GF-D8 (cell line): ENCODE results near the gene CDK6.

Experiments used
- DNase-seq: peaks from one replicate; lab custom pipeline; 2025; lab: John Stamatoyannopoulos, UW

The CDK6 gene

DNA sequence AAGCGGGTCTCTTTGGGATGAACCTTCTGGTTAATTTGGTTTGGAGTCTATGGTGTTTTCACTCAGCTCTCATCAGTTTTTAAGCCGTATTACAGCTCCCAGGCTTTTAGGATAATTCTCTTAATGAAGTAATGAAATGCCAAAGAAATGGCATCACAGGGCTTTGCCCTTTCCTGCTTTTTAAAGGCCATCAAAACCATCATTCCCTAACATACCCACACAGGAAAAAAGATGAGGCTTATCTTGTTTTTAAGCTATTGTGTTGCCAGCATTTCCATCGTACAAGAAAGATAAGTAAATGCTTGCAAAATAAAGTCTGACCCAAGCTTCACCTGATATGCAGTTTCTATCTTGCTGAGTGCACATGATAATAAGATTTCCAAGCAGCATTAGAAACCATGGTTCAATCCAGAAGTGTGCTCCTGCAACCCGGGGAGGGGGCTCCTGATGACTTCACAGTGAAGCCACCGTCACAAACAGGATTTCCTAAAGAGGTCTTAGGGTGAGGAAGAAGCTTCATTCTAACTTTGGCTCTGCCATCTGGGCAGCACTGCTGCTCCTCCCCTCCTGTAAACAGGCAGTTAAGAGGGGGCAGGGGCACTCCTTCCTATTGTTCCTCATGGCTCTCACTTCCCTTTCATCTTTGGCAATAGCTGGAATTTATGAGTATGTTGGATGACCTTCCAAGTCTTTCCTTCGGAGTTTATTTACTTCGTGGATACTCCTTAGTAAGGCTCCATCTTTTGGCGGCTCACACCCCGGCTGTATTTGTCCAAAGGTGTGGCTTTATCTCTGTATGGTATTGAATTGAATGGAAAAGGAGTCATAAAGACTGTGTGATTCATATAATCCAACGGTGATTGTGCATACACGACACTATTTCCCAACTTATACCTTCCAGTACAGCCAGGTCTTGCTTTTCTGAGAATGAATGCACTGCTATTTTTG lies 191.0 kb downstream of the CDK6 start:
- DNase-seq = no peak

DNA sequence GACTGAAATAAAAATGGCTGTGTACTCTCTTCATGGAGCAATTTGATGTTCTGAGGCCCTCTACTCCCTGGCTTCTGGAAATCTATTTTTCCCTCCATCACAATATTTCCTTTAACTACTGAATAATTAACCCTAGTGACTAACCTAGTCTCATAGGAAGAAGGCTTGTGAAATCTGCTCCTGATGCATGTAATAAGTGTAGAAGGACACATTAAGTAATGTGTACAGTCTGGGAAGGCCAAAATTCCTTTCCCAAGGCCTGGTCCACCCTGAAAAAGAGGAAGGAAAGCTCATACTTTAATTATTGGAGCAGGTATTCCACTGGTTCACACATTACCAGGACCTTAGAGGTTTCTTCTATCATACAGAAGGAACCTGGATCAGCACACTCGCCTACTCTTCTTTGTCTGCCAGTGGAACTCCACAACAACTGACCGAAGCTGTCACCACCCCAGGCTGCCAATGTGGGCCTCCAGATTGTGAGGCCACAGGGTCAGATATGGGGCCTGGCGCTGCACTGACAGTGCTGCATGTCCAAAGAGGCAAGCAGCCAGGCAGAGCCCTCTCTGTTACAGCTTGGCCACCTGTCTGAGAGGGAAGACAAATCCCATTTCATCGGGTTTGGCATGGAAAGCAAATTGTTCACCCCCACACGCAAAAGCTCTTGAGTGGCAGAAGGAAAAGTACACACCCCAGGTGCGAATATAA lies 191.8 kb downstream of the CDK6 start:
- DNase-seq = no peak

DNA sequence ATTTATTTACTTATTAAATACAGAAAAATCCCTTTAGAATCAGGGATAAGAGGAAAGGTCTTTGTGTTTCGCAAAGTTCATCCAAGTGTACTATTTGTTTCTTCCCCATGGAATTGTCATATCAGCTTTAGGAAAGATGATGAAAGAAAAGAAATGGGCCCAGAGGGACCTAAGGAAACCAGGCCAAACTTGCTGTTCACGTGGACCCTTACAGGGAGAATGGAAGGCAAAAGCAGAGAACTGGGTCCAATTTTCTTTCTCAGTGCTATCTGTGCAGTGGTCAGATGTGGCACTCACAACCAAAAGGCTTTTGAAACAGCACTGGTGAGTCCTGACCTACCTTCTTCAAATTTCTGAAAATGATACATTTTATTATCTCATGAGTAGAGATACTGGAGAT lies 192.6 kb downstream of the CDK6 start:
- no peak for DNase-seq

DNA sequence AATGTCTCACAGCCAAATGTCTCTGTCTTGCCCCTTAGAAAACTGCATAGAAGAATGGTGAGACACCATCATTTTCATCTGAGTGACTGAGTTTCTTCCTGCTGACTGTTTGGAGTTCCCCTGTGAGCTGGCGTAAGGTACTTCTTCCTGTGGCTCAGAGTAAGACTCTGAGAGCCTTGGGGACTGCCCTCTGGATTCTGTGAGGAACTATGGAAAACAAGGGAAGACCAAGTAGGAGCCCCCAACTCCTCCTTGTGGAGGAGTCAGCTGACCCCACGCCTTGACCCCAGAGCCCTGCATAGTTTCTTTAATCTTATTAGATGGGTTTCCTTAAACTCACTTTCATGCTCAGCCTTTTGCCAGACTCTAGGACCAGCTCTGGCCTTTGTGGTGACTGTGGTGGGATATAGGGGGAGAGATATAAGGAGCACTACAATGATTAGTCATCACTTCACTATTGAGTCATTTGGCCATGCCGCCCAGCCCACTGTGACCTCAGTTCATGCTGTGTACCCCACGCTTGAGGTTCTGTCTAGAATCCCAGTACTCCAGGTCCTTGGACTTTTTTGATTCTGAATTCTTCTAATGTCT lies 194.4 kb downstream of the CDK6 start:
- no peak for DNase-seq

DNA sequence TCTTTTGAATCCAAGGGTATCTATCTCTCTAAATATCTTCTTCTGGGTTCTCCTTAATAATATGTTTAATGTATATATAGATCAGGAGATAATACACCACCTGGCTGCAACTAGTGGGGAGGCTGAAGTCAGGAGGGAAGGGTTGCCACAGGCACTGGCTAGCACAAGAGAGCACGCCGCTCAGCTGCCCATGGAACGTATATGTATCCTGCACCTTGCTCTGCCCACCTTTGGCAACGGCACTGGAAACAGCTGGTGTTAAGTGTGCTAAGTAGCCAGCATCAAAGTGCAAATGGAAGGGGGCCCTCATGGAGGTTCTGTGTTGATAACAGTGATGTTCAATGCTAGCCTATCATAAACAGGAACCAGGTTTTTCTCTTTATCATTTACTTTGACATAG lies 196.4 kb downstream of the CDK6 start:
- DNase-seq = no peak

DNA sequence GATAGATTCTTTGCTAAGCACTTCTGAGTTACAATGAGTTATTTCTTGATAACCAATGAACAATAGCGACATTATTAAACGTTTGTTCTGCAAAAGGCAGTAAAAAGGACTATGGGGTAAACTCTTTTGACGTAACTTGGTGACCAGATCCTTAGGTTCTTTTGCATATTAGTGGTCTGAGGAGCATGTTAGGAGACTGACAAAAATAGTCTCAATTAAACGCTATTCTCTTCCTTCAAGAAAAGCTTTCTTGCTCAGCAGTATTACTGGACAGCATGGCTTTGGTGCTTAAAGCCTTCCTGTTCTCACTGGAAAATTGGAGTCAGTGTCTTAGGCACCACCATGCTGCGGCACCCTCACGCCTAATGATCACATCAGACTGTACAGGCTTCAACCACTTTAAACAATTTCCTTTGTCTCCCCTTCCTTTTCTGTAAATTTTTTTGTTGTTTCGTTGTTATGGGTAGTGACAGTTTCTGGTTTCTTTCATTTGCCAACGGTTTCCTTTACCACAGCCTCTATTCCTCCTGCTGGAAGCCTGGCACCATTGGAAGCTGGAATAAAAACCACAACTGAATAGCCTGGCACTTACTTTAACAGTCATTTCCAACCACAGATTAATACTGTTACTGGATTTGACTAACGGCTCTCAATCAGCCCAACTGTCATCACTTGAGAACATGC lies 197.0 kb downstream of the CDK6 start:
- no peak for DNase-seq

DNA sequence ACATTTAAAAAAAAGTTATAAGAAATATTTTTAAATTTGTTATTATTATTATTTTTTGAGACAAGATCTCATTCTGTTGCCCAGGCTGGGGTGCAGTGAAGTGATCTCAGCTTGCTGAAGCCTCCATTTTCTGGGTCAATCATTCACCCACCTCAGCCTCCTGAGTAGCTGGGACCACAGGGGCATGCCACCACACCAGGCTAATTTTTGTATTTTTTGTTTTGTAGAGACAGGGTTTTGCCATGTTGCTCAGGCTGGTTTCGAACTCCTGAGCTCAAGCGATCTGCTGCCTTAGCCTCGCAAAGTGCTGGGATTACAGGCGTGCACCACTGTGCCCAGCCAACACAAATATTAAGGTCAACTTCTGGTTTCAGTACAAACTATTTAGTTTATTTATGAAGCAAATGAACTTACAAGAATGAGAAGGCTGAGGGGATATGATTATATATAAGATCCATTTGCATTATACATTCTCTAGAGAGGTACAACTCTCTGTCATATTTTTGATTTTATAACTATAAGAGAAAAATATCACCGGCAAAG lies 200.3 kb downstream of the CDK6 start:
- no peak for DNase-seq

DNA sequence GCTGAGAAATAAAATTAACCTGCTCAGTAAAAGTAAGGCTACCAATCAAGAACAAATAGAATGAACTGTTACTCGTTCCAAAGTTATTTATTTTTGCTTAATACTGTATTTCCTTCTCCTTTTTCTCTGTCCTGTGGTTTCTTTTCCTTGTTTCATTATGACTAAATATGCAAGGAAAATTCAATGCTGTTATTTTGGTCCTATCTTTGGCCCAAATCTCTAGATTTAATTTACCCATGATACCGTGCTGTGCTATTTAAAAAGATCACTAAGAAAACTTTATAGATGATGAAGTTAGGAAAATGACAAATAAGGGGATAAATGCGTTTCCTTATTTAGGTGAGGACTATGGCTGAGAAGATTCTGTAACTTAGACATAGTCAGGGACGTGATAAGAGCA lies 200.8 kb downstream of the CDK6 start:
- peak; percentile 41 for DNase-seq

DNA sequence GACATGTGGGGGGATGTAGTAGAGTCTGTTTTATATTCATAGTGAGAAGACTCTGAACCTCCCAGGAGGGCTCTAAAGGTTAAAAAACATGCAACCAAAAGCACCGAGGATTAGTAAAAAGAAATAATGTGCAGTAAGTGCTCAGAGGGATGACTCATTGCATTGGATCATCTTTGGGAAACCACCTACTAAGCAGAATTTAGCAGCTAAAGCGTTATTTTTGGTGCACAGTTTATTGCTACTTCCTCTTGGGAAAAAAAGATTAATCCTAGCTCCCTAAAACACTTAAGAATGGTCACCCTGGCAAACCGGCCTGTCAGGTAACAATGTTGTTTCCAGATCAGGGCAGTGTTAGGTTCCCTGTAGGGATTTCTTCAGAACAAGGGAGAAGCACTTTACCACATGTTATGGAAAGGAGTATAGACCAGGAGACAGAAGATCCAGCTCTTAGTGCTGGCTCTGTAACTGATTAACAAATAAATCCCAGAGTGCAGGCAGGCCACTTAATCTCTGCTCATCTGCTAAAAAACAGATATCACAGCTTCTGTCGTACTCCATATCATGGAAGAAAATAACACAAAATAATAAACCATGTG lies 201.4 kb downstream of the CDK6 start:
- DNase-seq = no peak

DNA sequence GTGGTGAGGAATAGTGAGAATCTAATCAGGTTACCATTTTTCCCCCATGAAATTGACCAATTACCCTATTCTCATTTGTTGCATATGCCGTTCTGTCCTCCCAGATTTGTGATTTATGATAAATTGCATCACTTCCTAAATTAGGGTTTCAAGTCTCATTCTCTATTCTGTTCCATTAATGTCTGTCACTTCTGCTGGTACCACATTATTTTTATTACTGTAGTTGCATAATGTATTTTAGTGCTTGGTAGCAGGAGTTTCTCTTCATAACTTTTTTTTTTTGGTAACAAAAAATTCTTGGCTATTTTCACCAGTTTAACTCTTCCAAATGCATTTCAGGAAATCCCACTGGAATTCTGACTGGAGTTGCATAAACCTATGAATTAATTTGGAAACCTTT lies 202.2 kb downstream of the CDK6 start:
- DNase-seq = peak; percentile 64

DNA sequence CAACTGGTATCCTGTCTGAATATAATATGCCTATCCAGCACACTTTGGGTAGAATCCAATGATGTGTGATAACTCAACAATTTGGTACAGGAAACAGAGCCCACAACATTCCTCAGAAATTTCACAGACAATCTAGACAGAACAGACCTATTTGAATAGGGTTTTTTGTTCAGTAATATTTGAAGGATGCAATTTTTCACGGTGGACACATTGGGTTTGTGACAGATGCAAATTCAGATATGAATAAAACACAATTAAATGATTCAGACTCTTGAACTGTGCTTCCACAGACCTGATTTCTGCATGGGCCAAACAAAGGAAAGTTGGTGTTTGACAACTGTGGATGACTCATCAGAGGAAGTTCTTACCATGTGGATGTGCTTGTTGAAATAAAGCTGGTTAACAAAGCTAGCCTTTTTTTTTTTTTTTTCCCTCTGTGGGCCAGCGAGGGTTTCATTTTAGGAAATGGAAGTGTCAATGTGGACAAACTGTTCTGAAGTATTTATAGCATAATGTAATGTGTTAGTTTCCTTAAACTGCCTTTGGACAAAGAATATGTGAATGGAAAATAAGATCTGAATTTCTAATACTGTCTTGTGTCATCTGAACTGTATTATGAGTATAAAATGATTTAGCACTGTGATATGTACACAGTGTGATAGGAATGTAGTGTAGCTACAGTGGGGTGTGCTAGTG lies 203.0 kb downstream of the CDK6 start:
- peak; percentile 84 for DNase-seq

DNA sequence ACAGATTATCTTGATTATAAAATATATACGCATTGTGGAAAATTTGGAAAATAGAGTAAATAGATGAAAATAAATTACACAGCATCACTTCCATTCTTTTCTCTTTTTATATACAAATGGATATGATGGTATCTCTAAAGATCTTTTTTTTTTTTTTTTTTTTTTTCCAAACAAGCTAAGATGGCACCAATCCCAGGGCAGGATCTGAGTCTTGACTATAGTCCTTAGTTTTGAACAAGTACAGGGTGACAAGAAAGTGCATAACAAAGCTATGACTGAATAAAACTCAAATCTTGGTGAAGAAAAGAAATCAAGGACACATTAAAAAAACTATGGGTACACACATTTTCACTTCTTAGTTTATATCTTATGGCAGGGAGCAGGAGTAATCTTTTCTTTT lies 203.6 kb downstream of the CDK6 start:
- DNase-seq = no peak

DNA sequence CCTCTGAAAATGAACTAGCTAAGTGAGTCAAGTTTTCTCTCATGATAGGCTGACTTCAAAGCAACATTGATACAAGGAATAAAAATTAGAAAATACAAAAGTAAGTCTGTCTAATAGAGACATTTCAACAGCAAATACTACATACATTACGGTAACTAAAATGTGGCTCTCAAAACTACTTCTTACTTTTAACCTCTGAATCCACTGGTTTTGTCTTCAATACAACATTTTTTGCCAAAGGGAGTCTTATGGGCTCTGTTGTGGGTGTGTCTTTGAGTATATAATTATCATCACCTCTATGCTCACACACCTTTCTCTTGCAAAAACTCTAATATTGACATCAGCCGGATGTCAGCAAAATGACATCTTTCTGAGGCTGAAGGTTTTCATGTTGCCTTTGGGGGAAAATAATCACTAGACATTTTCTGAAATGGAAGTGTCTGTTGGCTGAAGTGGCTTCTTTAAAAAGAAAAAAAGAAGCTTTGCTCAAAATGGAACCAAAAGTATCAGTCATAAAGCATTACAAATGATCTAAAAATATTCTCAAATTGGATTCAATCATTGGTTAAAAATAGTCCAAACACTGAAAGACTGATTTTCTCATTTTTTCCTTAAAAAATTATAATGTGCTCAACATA lies 204.4 kb downstream of the CDK6 start:
- DNase-seq = no peak

DNA sequence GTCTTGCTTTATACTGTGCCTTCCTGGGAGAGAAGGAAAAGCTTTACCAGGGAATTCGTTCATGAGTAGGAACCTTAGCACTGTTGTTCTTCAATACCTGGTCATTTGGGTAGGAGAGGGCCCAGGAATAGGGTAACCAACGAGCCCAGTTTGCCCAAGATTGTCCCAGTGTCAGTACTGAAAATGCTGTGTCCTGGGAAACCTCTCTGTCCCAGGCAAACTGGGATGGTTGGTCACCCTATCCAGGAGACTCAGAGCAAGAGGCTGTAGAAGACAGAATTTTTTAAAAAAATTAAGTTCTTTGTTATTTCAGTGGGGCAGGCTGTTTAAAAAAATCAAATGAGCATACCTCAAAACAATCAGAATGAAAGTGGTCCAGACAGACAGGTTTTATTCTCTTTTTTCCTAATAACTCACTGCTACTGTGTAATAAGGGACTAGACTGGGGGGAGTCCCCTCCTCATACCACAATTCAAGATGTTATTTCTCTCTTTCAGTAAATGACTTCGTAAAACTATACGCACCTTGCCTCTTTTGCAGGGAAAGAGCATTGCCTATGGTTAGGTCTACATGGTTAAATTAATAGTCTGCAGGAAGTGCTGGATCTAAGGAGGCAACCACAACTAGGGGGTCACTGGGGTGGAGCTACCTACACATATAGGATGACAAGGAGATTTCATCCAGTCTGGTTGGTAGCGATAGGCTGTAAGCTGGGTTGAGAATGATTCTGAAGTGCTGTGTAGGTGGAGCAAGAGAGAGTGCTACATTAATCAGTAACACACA lies 205.1 kb downstream of the CDK6 start:
- no peak for DNase-seq

DNA sequence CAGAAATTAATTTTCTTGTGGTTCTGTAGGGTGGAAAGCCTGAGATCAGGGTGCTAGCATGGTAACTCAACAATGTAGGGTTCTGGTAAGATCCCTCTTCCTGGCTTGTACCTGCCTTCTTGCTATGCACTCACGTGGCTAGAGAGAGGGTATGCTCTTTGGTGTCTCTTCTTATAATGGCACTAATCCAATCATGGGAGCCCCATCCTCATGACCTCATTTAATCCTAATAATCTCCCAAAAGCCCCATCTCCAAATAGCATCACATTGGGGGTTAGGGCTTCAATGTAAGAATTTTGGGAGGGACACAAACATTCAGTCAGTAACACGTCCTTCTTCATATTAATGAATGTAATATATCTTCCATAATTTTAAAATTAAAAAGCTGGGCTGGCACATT lies 206.6 kb downstream of the CDK6 start:
- no peak for DNase-seq

DNA sequence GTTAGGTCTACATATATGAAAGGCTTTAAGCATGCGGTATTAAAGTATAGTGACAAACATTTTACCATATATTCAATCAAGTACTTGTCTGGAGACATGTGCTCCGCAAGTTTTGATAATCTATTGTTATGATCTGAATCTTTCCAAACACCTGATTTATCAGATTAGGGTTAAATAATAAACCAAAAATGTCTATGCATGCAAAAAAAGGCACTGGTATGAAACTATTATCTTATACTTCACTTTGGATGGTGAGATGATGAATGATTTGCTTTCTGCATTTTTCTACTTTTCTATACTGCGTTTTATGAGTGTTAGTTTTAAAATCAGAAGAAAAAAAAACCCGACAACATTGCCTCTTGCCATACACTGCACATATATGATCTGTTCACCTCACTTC lies 208.4 kb downstream of the CDK6 start:
- DNase-seq = no peak

DNA sequence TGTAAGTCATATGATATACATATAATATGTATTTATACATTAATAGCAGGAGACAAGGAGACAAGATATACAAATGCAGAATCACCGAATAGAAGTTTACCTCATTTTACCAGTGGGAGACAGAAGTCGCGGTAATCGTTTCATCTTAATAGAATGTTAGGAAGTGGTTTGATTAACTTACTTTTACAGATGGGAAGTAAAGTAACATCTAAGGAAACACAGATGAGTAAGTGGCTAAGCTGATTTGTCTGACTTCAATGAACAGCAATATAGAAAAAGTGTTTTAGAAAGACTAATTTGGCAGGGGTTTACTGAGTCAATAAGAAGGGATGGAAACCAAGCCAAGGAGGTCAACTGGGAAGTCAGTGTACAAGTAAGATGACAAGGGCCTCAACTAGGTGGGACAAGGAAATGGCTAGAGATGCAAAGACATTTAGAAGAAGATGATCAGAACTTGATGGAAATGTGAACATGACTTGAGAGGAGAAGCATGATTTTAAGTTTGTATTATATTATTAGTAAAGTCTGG lies 210.0 kb downstream of the CDK6 start:
- DNase-seq = no peak

DNA sequence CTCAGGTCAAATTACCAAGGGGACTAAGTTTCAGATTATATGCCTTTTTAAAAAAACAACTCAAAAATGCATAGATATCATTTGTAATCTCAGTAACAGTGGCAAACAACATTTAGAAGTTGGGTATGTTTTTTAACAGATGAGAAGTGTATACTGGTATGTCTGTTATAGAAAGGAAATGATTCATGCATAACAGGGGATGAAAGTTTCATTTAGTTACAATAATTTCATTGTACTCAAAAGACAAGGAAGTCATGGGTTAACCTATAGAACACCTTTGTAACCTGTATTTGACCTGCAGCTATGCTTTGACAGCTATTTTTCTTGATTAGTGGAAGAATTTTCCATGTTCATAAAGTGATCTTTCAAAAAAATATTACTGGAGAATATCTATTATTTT lies 210.8 kb downstream of the CDK6 start:
- no peak for DNase-seq

DNA sequence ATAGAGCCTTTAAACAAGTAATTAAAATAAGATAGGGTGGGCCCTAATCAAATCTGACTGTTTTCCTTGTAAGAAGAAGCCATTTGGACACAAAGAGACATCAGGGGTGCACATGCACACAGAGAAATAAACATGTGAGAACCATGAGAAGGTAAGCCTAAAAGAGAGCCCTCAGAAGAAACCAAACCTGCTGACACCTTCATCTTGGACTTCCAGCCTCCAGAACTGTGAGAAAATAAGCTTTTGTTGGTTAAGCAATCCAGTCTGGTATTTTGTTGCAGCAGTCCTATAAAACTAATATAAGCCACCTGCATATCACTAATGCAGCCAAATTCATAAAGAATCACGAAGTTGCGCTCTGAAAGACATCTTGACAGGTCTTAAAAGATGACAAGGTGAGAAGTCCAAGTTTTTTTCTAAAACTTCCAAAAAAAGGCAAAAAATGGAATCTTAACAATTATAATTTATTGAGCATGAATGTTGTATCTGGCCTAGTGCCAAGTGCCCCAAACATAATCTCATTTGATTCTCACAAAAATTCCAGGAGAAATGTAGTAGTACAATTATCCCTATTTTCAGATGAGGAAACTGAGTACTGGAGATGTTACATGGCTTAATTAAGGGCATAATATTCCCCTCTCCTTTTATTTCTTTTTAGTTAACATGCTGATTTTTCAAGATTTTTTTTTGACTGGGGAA lies 211.9 kb downstream of the CDK6 start:
- no peak for DNase-seq
